ENCODE data around the gene SPEF2.

GRCh38 chr5:35816881-35817521 is 199.3 kb downstream of the SPEF2 start:
- TF ChIP-seq RNF2 (IDR thresholded peaks at IDR 0.05; ENCODE audit: borderline replicate concordance, low read depth), result no peak
- TF ChIP-seq POLR2A (IDR thresholded peaks at IDR 0.05; ENCODE audit: low read length), result no peak
- TF ChIP-seq, protein P1, sequence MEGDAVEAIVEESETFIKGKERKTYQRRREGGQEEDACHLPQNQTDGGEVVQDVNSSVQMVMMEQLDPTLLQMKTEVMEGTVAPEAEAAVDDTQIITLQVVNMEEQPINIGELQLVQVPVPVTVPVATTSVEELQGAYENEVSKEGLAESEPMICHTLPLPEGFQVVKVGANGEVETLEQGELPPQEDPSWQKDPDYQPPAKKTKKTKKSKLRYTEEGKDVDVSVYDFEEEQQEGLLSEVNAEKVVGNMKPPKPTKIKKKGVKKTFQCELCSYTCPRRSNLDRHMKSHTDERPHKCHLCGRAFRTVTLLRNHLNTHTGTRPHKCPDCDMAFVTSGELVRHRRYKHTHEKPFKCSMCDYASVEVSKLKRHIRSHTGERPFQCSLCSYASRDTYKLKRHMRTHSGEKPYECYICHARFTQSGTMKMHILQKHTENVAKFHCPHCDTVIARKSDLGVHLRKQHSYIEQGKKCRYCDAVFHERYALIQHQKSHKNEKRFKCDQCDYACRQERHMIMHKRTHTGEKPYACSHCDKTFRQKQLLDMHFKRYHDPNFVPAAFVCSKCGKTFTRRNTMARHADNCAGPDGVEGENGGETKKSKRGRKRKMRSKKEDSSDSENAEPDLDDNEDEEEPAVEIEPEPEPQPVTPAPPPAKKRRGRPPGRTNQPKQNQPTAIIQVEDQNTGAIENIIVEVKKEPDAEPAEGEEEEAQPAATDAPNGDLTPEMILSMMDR (IDR thresholded peaks at IDR 0.05), result no peak
- TF ChIP-seq, protein P2, sequence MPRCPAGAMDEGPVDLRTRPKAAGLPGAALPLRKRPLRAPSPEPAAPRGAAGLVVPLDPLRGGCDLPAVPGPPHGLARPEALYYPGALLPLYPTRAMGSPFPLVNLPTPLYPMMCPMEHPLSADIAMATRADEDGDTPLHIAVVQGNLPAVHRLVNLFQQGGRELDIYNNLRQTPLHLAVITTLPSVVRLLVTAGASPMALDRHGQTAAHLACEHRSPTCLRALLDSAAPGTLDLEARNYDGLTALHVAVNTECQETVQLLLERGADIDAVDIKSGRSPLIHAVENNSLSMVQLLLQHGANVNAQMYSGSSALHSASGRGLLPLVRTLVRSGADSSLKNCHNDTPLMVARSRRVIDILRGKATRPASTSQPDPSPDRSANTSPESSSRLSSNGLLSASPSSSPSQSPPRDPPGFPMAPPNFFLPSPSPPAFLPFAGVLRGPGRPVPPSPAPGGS (IDR thresholded peaks at IDR 0.05), result no peak
- TF ChIP-seq EP300 (IDR thresholded peaks at IDR 0.05), result no peak

Measured in A549 (cell line).